Stimulated activated CD4-positive, alpha-beta T cell treated with anti-CD3 and anti-CD28 coated beads, Interleukin-1b, Interleukin-23, amount 100 ng/mL, for 1 hour (primary cell): ENCODE measurements around the gene MYO1D.
A peak's percentile ranks its signal among the peaks of the same experiment; 100 is the strongest.
"Not testable (repeated sequence)": the region's sequence is repeated elsewhere in the genome, so short reads cannot be mapped to it uniquely, and the experiment has no call there.

Experiments used
- DNase-seq, 2 donors: peaks; one replicate each; pipeline ENCODE4 v3.0.0-alpha.2; 2020; ENCODE audit warnings: low read depth in 2 of 2

MYO1D gene

GRCh38 chr17:32684087-32684958, 192.6 kb downstream of the MYO1D start:
- no peak for DNase-seq

GRCh38 chr17:32673964-32674363, 203.0 kb downstream of the MYO1D start:
- DNase-seq: no peak

GRCh38 chr17:32672711-32673110, 204.2 kb downstream of the MYO1D start:
- DNase-seq: no peak

- DNase-seq: no peak
Measured at GRCh38 chr17:32671896-32672295, 205.0 kb downstream of the MYO1D start.

GRCh38 chr17:32664936-32665583, 211.9 kb downstream of the MYO1D start:
- no peak for DNase-seq

- DNase-seq: no peak
Measured at GRCh38 chr17:32660496-32660985, 216.4 kb downstream of the MYO1D start.

GRCh38 chr17:32659419-32659842, 217.5 kb downstream of the MYO1D start:
- DNase-seq: peak; percentile 17 to 41

- DNase-seq: no peak
Measured at GRCh38 chr17:32658470-32659418, 218.2 kb downstream of the MYO1D start.

- no peak for DNase-seq
Measured at GRCh38 chr17:32656886-32657285, 220.0 kb downstream of the MYO1D start.

GRCh38 chr17:32654324-32654723, 222.6 kb downstream of the MYO1D start:
- no peak for DNase-seq

GRCh38 chr17:32651084-32651483, 225.8 kb downstream of the MYO1D start:
- no peak for DNase-seq

- no peak for DNase-seq
Measured at GRCh38 chr17:32648450-32648849, 228.5 kb downstream of the MYO1D start.

GRCh38 chr17:32646941-32647340, 230.0 kb downstream of the MYO1D start:
- no peak for DNase-seq

- not testable (repeated sequence) for DNase-seq
Measured at GRCh38 chr17:32641514-32641913, 235.4 kb downstream of the MYO1D start.

- no peak for DNase-seq
Measured at GRCh38 chr17:32636598-32637218, 240.2 kb downstream of the MYO1D start.

- DNase-seq: no peak
Measured at GRCh38 chr17:32634167-32634566, 242.8 kb downstream of the MYO1D start.

- DNase-seq: no peak
Measured at GRCh38 chr17:32631341-32632096, 245.4 kb downstream of the MYO1D start.

- no peak for DNase-seq
Measured at GRCh38 chr17:32629563-32630190, 247.2 kb downstream of the MYO1D start.

- no peak for DNase-seq
Measured at GRCh38 chr17:32628271-32629044, 248.5 kb downstream of the MYO1D start.
